ENCODE data around the gene MPPED2.

DNA sequence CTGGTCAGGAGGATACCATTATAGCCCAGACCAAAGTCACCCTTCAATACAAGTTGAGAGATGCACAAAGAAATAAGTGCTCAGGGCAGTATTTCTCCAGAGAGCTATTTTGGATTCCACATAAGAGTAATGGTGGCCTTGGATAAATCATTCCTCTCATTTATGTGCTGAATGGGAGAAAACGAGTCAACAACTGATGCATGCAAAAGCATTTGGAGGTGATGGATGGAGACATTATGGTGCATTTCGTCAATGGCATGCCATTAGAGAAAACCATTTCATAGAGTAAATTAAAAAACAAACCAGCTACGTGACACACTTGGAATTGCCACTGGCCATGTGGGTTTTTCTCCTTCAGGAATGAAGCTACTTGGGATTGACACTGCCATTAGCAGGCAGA is 182.0 kb downstream of the MPPED2 start:
- TF ChIP-seq, protein P1, sequence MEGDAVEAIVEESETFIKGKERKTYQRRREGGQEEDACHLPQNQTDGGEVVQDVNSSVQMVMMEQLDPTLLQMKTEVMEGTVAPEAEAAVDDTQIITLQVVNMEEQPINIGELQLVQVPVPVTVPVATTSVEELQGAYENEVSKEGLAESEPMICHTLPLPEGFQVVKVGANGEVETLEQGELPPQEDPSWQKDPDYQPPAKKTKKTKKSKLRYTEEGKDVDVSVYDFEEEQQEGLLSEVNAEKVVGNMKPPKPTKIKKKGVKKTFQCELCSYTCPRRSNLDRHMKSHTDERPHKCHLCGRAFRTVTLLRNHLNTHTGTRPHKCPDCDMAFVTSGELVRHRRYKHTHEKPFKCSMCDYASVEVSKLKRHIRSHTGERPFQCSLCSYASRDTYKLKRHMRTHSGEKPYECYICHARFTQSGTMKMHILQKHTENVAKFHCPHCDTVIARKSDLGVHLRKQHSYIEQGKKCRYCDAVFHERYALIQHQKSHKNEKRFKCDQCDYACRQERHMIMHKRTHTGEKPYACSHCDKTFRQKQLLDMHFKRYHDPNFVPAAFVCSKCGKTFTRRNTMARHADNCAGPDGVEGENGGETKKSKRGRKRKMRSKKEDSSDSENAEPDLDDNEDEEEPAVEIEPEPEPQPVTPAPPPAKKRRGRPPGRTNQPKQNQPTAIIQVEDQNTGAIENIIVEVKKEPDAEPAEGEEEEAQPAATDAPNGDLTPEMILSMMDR (IDR thresholded peaks at IDR 0.05; ENCODE audit: insufficient read depth, low read depth, low read length), result no peak
- TF ChIP-seq EZH2 (IDR thresholded peaks at IDR 0.05; ENCODE audit: insufficient read depth, low read length), result no peak
